ENCODE results near the gene FMN1. TPM values are rescaled to one million over a fixed set of nuclear protein-coding genes. Genes with fewer than 3 reads are reported as not detected.

FMN1 gene
- total RNA-seq, 1 experiment from 2014 or later = 4.5 TPM

DNA sequence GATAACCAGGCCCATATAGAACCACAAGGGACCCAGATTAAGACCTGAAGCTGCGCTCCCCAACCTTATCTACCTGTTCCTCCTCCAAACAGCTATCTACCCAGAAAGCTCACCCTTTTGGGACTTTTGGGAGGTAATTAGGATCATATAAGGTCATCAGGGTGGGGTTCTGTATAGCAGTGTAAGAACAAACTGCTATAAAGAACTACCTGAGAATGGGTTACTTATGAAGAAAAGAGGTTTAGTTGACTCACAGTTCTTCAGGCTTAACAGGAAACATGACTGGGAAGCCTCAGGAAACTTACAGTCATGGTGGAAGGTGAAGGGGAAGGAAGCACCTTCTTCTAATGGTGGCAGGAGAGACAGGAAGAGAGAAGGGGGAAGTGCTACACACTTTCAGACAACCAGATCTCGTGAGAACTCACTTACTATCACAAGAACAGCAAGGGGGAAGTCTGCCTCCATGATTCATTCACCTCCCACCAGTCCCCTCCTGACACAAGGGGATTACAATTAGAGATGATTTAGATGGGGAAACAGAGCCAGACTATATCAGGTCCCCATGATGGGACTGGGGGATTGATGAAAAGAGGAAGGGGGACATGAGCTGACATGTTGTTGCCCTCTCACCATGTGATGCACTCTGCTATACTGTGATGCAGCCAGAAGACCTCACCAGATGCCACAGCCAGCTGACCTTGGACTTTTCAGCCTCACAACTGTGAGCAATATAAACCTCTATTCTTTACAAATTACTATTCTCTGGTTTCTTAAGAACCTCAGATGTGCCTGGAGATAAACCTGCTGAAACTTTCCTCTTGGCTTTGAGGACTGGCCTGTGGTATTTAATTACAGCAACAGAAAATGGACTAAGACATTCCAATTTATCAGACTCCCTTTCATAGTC, 15.3 kb upstream of the FMN1 start (continued):
- TF ChIP-seq JUN (CRISPR knock-in tag; IDR thresholded peaks at IDR 0.05) (no peak), SMAD4 (CRISPR knock-in tag; IDR thresholded peaks at IDR 0.05) (no peak)

- no peak for TF ChIP-seq CTCF (IDR thresholded peaks at IDR 0.05)
- TF ChIP-seq SOX15 (CRISPR knock-in tag; IDR thresholded peaks at IDR 0.05) = no peak
- no peak for TF ChIP-seq JUN (CRISPR knock-in tag; IDR thresholded peaks at IDR 0.05)
- TF ChIP-seq NFYB (CRISPR knock-in tag; conservative IDR thresholded peaks at IDR 0.05; ENCODE audit: low read depth) = no peak
- no peak for TF ChIP-seq SMAD4 (CRISPR knock-in tag; IDR thresholded peaks at IDR 0.05)
- TF ChIP-seq ZNF232 (CRISPR knock-in tag; IDR thresholded peaks at IDR 0.05) = no peak
- TF ChIP-seq, protein P1, sequence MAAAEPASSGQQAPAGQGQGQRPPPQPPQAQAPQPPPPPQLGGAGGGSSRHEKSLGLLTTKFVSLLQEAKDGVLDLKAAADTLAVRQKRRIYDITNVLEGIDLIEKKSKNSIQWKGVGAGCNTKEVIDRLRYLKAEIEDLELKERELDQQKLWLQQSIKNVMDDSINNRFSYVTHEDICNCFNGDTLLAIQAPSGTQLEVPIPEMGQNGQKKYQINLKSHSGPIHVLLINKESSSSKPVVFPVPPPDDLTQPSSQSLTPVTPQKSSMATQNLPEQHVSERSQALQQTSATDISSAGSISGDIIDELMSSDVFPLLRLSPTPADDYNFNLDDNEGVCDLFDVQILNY (CRISPR knock-in tag; IDR thresholded peaks at IDR 0.05) = no peak
- TF ChIP-seq PRRX2 (CRISPR knock-in tag; IDR thresholded peaks at IDR 0.05) = no peak
- no peak for TF ChIP-seq ELF4 (CRISPR knock-in tag; IDR thresholded peaks at IDR 0.05; ENCODE audit: low read depth)
- ChIA-PET CTCF (interaction anchor here (2.3 kb wide), 1 partner anchor 9 kb away, joined by 9 read pairs; no protein-coding TSS in a partner anchor), POLR2A (no interaction called here)
- DNase-seq (ENCODE audit: low spot score) = no peak
- ATAC-seq = no peak
- H3K4me3 Mint-ChIP-seq = no peak overlapping the region
- no peak overlapping the region for H3K27ac Mint-ChIP-seq
- H3K4me1 Mint-ChIP-seq = peaks cover 3% of the 10 kb centered on the region
- H3K36me3 Mint-ChIP-seq = no peaks in the 10 kb centered on the region
- no peaks in the 10 kb centered on the region for H3K27me3 Mint-ChIP-seq (ENCODE audit: low read depth)
- no peaks in the 10 kb centered on the region for H3K9me3 Mint-ChIP-seq
Observed at GRCh38 chr15:33207646-33208045, 13.1 kb upstream of the FMN1 start.

GRCh38 chr15:33206366-33206765, 11.9 kb upstream of the FMN1 start:
- Mint-ChIP-seq H3K4me3 (no peak overlapping the region), H3K27ac (no peak overlapping the region), H3K27me3 (ENCODE audit: low read depth) (no peaks in the 10 kb centered on the region), H3K4me1 (peaks cover 14% of the 10 kb centered on the region), H3K9me3 (no peaks in the 10 kb centered on the region), H3K36me3 (no peaks in the 10 kb centered on the region)
- no peak for ATAC-seq
- ChIA-PET POLR2A (no interaction called here), CTCF (interaction anchor here (2.3 kb wide), 1 partner anchor 10 kb away, joined by 9 read pairs; no protein-coding TSS in a partner anchor)
- TF ChIP-seq, protein P2, sequence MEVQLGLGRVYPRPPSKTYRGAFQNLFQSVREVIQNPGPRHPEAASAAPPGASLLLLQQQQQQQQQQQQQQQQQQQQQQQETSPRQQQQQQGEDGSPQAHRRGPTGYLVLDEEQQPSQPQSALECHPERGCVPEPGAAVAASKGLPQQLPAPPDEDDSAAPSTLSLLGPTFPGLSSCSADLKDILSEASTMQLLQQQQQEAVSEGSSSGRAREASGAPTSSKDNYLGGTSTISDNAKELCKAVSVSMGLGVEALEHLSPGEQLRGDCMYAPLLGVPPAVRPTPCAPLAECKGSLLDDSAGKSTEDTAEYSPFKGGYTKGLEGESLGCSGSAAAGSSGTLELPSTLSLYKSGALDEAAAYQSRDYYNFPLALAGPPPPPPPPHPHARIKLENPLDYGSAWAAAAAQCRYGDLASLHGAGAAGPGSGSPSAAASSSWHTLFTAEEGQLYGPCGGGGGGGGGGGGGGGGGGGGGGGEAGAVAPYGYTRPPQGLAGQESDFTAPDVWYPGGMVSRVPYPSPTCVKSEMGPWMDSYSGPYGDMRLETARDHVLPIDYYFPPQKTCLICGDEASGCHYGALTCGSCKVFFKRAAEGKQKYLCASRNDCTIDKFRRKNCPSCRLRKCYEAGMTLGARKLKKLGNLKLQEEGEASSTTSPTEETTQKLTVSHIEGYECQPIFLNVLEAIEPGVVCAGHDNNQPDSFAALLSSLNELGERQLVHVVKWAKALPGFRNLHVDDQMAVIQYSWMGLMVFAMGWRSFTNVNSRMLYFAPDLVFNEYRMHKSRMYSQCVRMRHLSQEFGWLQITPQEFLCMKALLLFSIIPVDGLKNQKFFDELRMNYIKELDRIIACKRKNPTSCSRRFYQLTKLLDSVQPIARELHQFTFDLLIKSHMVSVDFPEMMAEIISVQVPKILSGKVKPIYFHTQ (CRISPR knock-in tag; IDR thresholded peaks at IDR 0.05) = no peak
- TF ChIP-seq ELF4 (CRISPR knock-in tag; IDR thresholded peaks at IDR 0.05; ENCODE audit: low read depth) (no peak), ZNF423 (CRISPR knock-in tag; IDR thresholded peaks at IDR 0.05) (no peak), E2F4 (CRISPR knock-in tag; IDR thresholded peaks at IDR 0.05; ENCODE audit: borderline replicate concordance, low read depth) (no peak), MYBL2 (CRISPR knock-in tag; IDR thresholded peaks at IDR 0.05) (no peak), ZNF416 (CRISPR knock-in tag; IDR thresholded peaks at IDR 0.05) (no peak), FOXP1 (CRISPR knock-in tag; IDR thresholded peaks at IDR 0.05; ENCODE audit: borderline replicate concordance) (no peak), KAT7 (CRISPR knock-in tag; IDR thresholded peaks at IDR 0.05; ENCODE audit: borderline replicate concordance) (no peak), NR1H2 (CRISPR knock-in tag; IDR thresholded peaks at IDR 0.05) (no peak), RORB (CRISPR knock-in tag; IDR thresholded peaks at IDR 0.05) (no peak), ZNF396 (CRISPR knock-in tag; IDR thresholded peaks at IDR 0.05; ENCODE audit: borderline replicate concordance) (no peak), JAZF1 (CRISPR knock-in tag; IDR thresholded peaks at IDR 0.05) (no peak), USF2 (CRISPR knock-in tag; IDR thresholded peaks at IDR 0.05) (no peak)
- TF ChIP-seq, protein P3, sequence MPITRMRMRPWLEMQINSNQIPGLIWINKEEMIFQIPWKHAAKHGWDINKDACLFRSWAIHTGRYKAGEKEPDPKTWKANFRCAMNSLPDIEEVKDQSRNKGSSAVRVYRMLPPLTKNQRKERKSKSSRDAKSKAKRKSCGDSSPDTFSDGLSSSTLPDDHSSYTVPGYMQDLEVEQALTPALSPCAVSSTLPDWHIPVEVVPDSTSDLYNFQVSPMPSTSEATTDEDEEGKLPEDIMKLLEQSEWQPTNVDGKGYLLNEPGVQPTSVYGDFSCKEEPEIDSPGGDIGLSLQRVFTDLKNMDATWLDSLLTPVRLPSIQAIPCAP (CRISPR knock-in tag; IDR thresholded peaks at IDR 0.05) = no peak
- TF ChIP-seq, protein P4, sequence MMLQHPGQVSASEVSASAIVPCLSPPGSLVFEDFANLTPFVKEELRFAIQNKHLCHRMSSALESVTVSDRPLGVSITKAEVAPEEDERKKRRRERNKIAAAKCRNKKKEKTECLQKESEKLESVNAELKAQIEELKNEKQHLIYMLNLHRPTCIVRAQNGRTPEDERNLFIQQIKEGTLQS (CRISPR knock-in tag; conservative IDR thresholded peaks at IDR 0.05) = no peak
- TF ChIP-seq, protein P5, sequence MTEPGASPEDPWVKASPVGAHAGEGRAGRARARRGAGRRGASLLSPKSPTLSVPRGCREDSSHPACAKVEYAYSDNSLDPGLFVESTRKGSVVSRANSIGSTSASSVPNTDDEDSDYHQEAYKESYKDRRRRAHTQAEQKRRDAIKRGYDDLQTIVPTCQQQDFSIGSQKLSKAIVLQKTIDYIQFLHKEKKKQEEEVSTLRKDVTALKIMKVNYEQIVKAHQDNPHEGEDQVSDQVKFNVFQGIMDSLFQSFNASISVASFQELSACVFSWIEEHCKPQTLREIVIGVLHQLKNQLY (CRISPR knock-in tag; IDR thresholded peaks at IDR 0.05) = no peak
- DNase-seq (ENCODE audit: low spot score) = no peak
